ENCODE measurements around the gene GINS1. TPM values are rescaled to one million over a fixed set of nuclear protein-coding genes. Genes with fewer than 3 reads are reported as not detected.

The GINS1 gene
- total and polyA plus RNA-seq, 3 donors from 2014 or later = 14.2 to 23.7 (median 19.9) TPM

GRCh38 chr20:25480156-25480555 is 72.7 kb downstream of the GINS1 start:
- WGBS, 2 donors = 81 to 96% methylated on average over 7 of the region's 7 CpGs
- intact Hi-C loops (cut with DNase I; ENCODE audit: low total_unique reads) = no loop called here
- H3K9me3 ChIP-seq = no peaks in the 10 kb centered on the region
- no peaks in the 10 kb centered on the region for H3K4me1 ChIP-seq
- H3K36me3 ChIP-seq (ENCODE audit: low read depth, missing control alignments) = no peaks in the 10 kb centered on the region
- no peak for TF ChIP-seq POLR2A (IDR thresholded peaks at IDR 0.05)
- no peak for TF ChIP-seq CTCF (IDR thresholded peaks at IDR 0.05)
- no peak overlapping the region for H3K4me3 ChIP-seq
- H3K27ac ChIP-seq = no peak overlapping the region
- no peak for DNase-seq
- H3K27me3 ChIP-seq = no peaks in the 10 kb centered on the region

GRCh38 chr20:25480797-25481196 is 73.3 kb downstream of the GINS1 start:
- Histone ChIP-seq H3K4me3 (no peak overlapping the region), H3K9me3 (no peaks in the 10 kb centered on the region), H3K36me3 (ENCODE audit: low read depth, missing control alignments) (no peaks in the 10 kb centered on the region), H3K27me3 (no peaks in the 10 kb centered on the region), H3K4me1 (no peaks in the 10 kb centered on the region), H3K27ac (no peak overlapping the region)
- no peak for TF ChIP-seq CTCF (IDR thresholded peaks at IDR 0.05)
- TF ChIP-seq POLR2A (IDR thresholded peaks at IDR 0.05) = no peak
- intact Hi-C loops (cut with DNase I; ENCODE audit: low total_unique reads) = no loop called here
- DNase-seq = no peak
- WGBS, 2 donors = 86 to 95% methylated on average over 7 to 9 of the region's 9 CpGs

GRCh38 chr20:25481235-25481917 is 73.9 kb downstream of the GINS1 start:
- Histone ChIP-seq H3K27ac (no peak overlapping the region), H3K27me3 (no peaks in the 10 kb centered on the region), H3K4me3 (no peak overlapping the region), H3K4me1 (no peaks in the 10 kb centered on the region), H3K9me3 (no peaks in the 10 kb centered on the region), H3K36me3 (ENCODE audit: low read depth, missing control alignments) (no peaks in the 10 kb centered on the region)
- DNase-seq = no peak
- intact Hi-C loops (cut with DNase I; ENCODE audit: low total_unique reads) = no loop called here
- 92 to 95% methylated on average over 9 to 11 of the region's 11 CpGs for WGBS, 2 donors
- TF ChIP-seq CTCF (IDR thresholded peaks at IDR 0.05) (no peak), POLR2A (IDR thresholded peaks at IDR 0.05) (no peak)

GRCh38 chr20:25481918-25482253 is 74.4 kb downstream of the GINS1 start:
- H3K4me3 ChIP-seq = no peak overlapping the region
- H3K4me1 ChIP-seq = no peaks in the 10 kb centered on the region
- intact Hi-C loops (cut with DNase I; ENCODE audit: low total_unique reads) = no loop called here
- WGBS, 2 donors = 93% methylated on average over 3 to 12 of the region's 12 CpGs
- DNase-seq = no peak
- TF ChIP-seq CTCF (IDR thresholded peaks at IDR 0.05) (no peak), POLR2A (IDR thresholded peaks at IDR 0.05) (no peak)
- H3K9me3 ChIP-seq = no peaks in the 10 kb centered on the region
- H3K36me3 ChIP-seq (ENCODE audit: low read depth, missing control alignments) = no peaks in the 10 kb centered on the region
- no peaks in the 10 kb centered on the region for H3K27me3 ChIP-seq
- H3K27ac ChIP-seq = no peak overlapping the region
